KMS-11 (cell line): ENCODE data around the gene RAB11FIP4.

Experiments used
- H2AFZ ChIP-seq: fragments of 200-600 bp; sonication (generic); 2 replicates; pipeline ENCODE4 v1.6.1; 2016; ENCODE audit warnings: antibody characterized with exemption, mixed run types, low read depth
- H3K27ac ChIP-seq: fragments of 200-600 bp; sonication (generic); 2 replicates; pipeline ENCODE4 v1.6.1; 2016; ENCODE audit warnings: mild to moderate bottlenecking, mixed run types
- H3K27me3 ChIP-seq: fragments of 200-600 bp; sonication (generic); 2 replicates; pipeline ENCODE4 v1.6.1; 2017; ENCODE audit warnings: mild to moderate bottlenecking, low read depth, mixed run types, moderate library complexity; ENCODE audit not compliant: insufficient read depth
- H3K36me3 ChIP-seq: fragments of 200-600 bp; sonication (generic); 2 replicates; pipeline ENCODE4 v1.6.1; 2017; ENCODE audit warnings: mild to moderate bottlenecking, mixed run types; ENCODE audit not compliant: insufficient read depth
- H3K4me1 ChIP-seq: fragments of 200-600 bp; sonication (generic); 2 replicates; pipeline ENCODE4 v1.6.1; 2016; ENCODE audit warnings: mild to moderate bottlenecking, low read depth, mixed run types; ENCODE audit not compliant: poor library complexity, severe bottlenecking
- H3K4me2 ChIP-seq: fragments of 200-600 bp; sonication (generic); 2 replicates; pipeline ENCODE4 v1.7.0; 2016; ENCODE audit warnings: mild to moderate bottlenecking, mixed run types
- H3K4me3 ChIP-seq: fragments of 200-600 bp; sonication (generic); IDR thresholded peaks from 2 replicates; pipeline ENCODE4 v1.6.1; 2017; ENCODE audit warnings: low read depth, low read length, mixed read lengths; ENCODE audit not compliant: insufficient read depth
- H3K79me2 ChIP-seq: fragments of 200-600 bp; sonication (generic); 2 replicates; pipeline ENCODE4 v1.6.1; 2016; ENCODE audit warnings: low read depth, mixed run types; ENCODE audit not compliant: insufficient read depth
- H3K9ac ChIP-seq: fragments of 200-600 bp; sonication (generic); 2 replicates; pipeline ENCODE4 v1.6.1; 2016; ENCODE audit warnings: mild to moderate bottlenecking, mixed run types
- H4K20me1 ChIP-seq: fragments of 200-600 bp; sonication (generic); 2 replicates; pipeline ENCODE4 v1.6.1; 2016; ENCODE audit warnings: mild to moderate bottlenecking, mixed run types; ENCODE audit not compliant: insufficient read depth
- TF ChIP-seq, protein P1 (sequence below): fragments of 200-600 bp; sonication (generic); conservative IDR thresholded peaks from 2 replicates; pipeline ENCODE4 v1.6.1; 2017; ENCODE audit warnings: low read depth, mild to moderate bottlenecking, antibody characterized with exemption, low read length, moderate library complexity, mixed read lengths

RAB11FIP4 gene

DNA sequence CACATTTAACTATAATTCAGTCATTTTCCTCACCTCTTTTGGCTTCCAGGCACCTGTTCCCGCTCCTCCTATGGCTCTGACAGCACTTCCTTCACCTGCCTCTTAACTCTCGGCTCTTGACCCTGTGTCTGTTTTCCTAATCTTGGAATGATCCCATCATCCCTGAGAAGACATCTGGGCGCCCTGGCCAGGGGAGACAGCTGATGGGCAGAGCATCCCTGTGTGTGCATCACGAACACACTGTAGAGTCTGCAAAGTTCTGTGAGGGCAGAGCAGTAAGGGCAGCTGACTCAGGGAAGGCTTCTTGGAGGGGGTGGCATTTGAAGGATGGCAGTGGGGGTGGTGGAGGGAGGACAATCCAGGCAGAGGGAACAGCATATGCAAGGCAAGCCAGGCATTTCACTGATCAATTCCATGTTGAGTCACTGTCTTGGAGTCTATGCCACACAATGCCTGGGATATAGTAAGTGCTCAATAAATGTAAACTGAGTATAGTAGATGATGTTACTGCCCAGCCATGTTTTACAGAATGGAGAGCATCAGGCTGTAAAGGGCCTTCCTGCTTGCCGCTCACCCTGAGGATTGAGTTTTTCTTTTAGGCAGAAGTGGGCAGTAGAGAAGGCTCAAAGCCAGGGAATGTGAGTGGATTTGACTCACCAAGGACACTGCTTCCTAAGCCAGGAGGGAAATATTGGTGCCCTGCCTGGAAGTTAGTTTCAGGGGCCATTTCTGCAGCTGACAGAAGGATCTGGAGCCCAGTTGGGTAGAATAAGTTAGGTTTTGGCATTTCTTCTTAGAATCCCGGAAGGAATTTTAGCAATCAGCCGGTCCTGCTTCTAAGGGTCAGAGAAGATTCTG is 5.8 kb upstream of the RAB11FIP4 start:
- TF ChIP-seq, protein P1, sequence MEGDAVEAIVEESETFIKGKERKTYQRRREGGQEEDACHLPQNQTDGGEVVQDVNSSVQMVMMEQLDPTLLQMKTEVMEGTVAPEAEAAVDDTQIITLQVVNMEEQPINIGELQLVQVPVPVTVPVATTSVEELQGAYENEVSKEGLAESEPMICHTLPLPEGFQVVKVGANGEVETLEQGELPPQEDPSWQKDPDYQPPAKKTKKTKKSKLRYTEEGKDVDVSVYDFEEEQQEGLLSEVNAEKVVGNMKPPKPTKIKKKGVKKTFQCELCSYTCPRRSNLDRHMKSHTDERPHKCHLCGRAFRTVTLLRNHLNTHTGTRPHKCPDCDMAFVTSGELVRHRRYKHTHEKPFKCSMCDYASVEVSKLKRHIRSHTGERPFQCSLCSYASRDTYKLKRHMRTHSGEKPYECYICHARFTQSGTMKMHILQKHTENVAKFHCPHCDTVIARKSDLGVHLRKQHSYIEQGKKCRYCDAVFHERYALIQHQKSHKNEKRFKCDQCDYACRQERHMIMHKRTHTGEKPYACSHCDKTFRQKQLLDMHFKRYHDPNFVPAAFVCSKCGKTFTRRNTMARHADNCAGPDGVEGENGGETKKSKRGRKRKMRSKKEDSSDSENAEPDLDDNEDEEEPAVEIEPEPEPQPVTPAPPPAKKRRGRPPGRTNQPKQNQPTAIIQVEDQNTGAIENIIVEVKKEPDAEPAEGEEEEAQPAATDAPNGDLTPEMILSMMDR, result no peak

DNA sequence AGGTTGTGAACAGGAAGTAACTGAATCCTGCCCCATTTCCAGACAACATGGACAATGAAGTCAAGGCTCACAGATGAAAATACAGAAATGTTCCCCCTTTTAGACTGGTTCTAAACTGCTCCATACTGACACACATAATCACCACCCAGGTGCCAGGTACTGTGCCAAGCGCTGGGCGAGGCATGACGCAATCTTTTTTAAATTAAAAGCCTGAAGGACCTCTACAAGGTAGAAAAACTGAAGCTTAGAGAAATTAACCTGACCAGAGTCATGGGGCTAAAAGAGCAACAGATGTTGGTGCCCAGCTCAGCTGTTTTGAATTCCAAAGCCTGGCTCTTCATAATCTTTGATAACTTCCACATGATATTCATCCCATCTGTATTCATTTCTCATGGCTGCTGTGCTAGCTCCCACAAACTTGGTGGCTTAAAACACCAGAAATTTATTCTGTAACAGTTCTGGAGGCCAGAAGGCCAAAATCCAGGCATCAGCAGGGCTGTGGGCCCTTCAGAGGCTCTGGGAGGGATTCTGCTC is 4.9 kb upstream of the RAB11FIP4 start:
- no peaks in the 10 kb centered on the region for H3K36me3 ChIP-seq
- no peak overlapping the region for H3K4me3 ChIP-seq
- H4K20me1 ChIP-seq, result no peaks in the 10 kb centered on the region
- no peaks in the 10 kb centered on the region for H3K27me3 ChIP-seq
- no peak overlapping the region for H3K27ac ChIP-seq
- H2AFZ ChIP-seq, result no peak overlapping the region
- no peak overlapping the region for H3K4me2 ChIP-seq
- TF ChIP-seq, protein P1, result no peak
- no peaks in the 10 kb centered on the region for H3K4me1 ChIP-seq
- H3K9ac ChIP-seq, result no peak overlapping the region
- H3K79me2 ChIP-seq, result no peaks in the 10 kb centered on the region

More for the DNA sequence above, 5.8 kb upstream of the RAB11FIP4 start:
- no peak overlapping the region for H3K4me2 ChIP-seq
- H3K4me3 ChIP-seq, result no peak overlapping the region
- no peaks in the 10 kb centered on the region for H3K4me1 ChIP-seq
- no peak overlapping the region for H3K27ac ChIP-seq
- no peaks in the 10 kb centered on the region for H3K79me2 ChIP-seq
- H3K9ac ChIP-seq, result no peak overlapping the region
- H3K27me3 ChIP-seq, result no peaks in the 10 kb centered on the region
- no peaks in the 10 kb centered on the region for H3K36me3 ChIP-seq
- no peak overlapping the region for H2AFZ ChIP-seq
- no peaks in the 10 kb centered on the region for H4K20me1 ChIP-seq

DNA sequence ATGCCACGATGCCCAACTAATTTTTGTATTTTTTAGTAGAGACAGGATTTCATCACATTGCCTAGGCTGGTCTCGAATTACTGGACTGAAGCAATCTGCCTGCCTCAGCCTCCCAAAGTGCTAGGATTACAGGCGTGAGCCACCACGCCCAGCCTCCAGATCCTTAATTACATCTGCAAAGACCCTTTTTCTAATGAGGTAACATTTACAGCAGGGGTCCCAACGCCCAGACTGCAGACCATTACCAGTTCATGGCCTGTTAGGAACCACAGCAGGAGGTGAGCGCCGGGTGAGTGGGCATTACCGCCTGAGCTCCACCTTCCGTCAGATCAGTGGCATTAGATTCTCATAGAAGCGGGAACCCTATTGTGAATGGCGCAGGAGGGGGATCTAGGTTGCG is 4.0 kb upstream of the RAB11FIP4 start:
- no peak overlapping the region for H3K9ac ChIP-seq

DNA sequence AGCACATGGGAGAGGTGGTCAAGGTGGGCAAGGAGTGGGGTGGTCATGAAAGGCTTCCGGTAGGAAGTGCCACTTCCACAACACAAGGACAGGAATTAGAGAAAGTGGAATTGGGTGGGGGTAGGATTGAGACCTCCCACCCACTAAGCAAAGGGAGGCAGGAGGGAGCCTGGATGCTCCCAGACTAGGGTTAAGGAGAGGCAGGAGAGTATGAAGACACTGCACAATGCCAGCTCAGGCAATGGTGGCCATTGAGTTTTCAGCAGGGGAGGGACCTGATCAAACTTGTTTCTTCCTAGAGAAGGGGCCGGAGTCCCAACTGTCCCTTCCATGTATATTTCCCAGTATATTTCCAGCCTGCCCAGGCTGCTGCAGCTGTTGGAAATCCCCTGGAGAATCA is 3.1 kb upstream of the RAB11FIP4 start:
- no peak overlapping the region for H3K27ac ChIP-seq
- H3K79me2 ChIP-seq, result no peaks in the 10 kb centered on the region
- TF ChIP-seq, protein P1, result no peak
- H4K20me1 ChIP-seq, result no peaks in the 10 kb centered on the region
- no peak overlapping the region for H3K4me2 ChIP-seq
- no peaks in the 10 kb centered on the region for H3K27me3 ChIP-seq
- no peaks in the 10 kb centered on the region for H3K36me3 ChIP-seq
- no peak overlapping the region for H2AFZ ChIP-seq
- H3K9ac ChIP-seq, result no peak overlapping the region
- no peak overlapping the region for H3K4me3 ChIP-seq
- no peaks in the 10 kb centered on the region for H3K4me1 ChIP-seq

More for the DNA sequence above, 4.0 kb upstream of the RAB11FIP4 start:
- no peak overlapping the region for H2AFZ ChIP-seq
- H3K27me3 ChIP-seq, result no peaks in the 10 kb centered on the region
- H3K27ac ChIP-seq, result no peak overlapping the region
- no peaks in the 10 kb centered on the region for H3K79me2 ChIP-seq
- no peak overlapping the region for H3K4me3 ChIP-seq
- H3K4me2 ChIP-seq, result no peak overlapping the region
- H3K36me3 ChIP-seq, result no peaks in the 10 kb centered on the region
- H4K20me1 ChIP-seq, result no peaks in the 10 kb centered on the region
- TF ChIP-seq, protein P1, result no peak
- no peaks in the 10 kb centered on the region for H3K4me1 ChIP-seq
